K562 (cell line): ENCODE measurements around the gene NPY5R. TPM values are rescaled to one million over a fixed set of nuclear protein-coding genes. Genes with fewer than 3 reads are reported as not detected.

Source experiments
- ATAC-seq: fragments of 200-7000 bp; cut with Tn5 transposase; 3 replicates; pipeline ENCODE4 v1.9.1; 2020; ENCODE audit warnings: moderate library complexity
- BruUV-seq: library from RNA; stranded (reverse); fragments of 400-500 nt; replicated peaks from 2 replicates; lab custom pipeline; 2021; lab: Mats Ljungman, UMichigan
- CTCF ChIA-PET: fragments of 300-600 bp; formaldehyde crosslinking; extraction: SDS; loops from one replicate; lab custom pipeline; 2021; ENCODE audit warnings: low intra/inter-chr PET ratio; lab: Yijun Ruan, JAX
- POLR2A ChIA-PET: fragments of 300-600, 350-650 bp; sonication (Branson Sonifier 250); formaldehyde crosslinking; extraction: SDS; loops from one replicate; lab custom pipeline; 2021; ENCODE audit warnings: antibody characterized with exemption, inconsistent platforms; lab: Yijun Ruan, JAX
- DNase-seq, 4 experiments: peaks; one replicate each; pipeline versions ENCODE4 v3.0.0 to v3.0.0-alpha.2; 2011 to 2018; ENCODE audit warnings: low spot score in 3 of 4, mixed read lengths in 3 of 4; ENCODE audit errors: extremely low read depth in 1 of 4
- FAIRE-seq: peaks from 2 replicates; lab custom pipeline; 2011; peaks lifted over from hg19 to GRCh38; lab: Jason Lieb, UNC
- H2AFZ ChIP-seq: 2 replicates; pipeline ENCODE4 v1.6.0; 2011; ENCODE audit warnings: low read depth, low read length, control low read depth, inconsistent platforms
- H3K27ac ChIP-seq: fragments of 200-600 bp; 3 replicates; pipeline ENCODE4 v1.8.0; 2011; ENCODE audit warnings: low read depth, mild to moderate bottlenecking, control low read depth, inconsistent platforms, low read length, moderate library complexity, mixed read lengths; ENCODE audit errors: extremely low read depth
- H3K27me3 ChIP-seq, 2 experiments: fragments of 300-600 bp in 1 of 2; 2 replicates in 1 of 2; 3 replicates in 1 of 2; pipeline versions ENCODE4 v1.6.0 to v1.8.0; 2011; ENCODE audit warnings: inconsistent platforms in 2 of 2, low read length in 2 of 2, mild to moderate bottlenecking in 1 of 2, mixed read lengths in 1 of 2, moderate library complexity in 1 of 2; ENCODE audit not compliant: control insufficient read depth in 2 of 2, insufficient read depth in 2 of 2
- H3K36me3 ChIP-seq: fragments of 300-600 bp; 3 replicates; pipeline ENCODE4 v1.8.0; 2011; ENCODE audit warnings: mild to moderate bottlenecking, low read length, inconsistent platforms; ENCODE audit not compliant: control insufficient read depth, insufficient read depth
- H3K4me1 ChIP-seq, 2 experiments: fragments of 200-600 bp in 1 of 2; replicated peaks in 1 of 2; 2 replicates in 1 of 2; 3 replicates in 1 of 2; pipeline versions ENCODE4 v1.5.1 to v1.8.0; 2011; ENCODE audit warnings: inconsistent platforms in 2 of 2, low read length in 2 of 2, mild to moderate bottlenecking in 1 of 2, mixed read lengths in 1 of 2, moderate library complexity in 1 of 2; ENCODE audit not compliant: control insufficient read depth in 2 of 2, insufficient read depth in 2 of 2
- H3K4me2 ChIP-seq: 2 replicates; pipeline ENCODE4 v1.6.1; 2011; ENCODE audit warnings: low read length, control low read depth, inconsistent platforms, mixed read lengths; ENCODE audit not compliant: insufficient read depth
- H3K4me3 ChIP-seq: fragments of 200-600 bp; sonication (generic), shearing (Covaris generic); 2 replicates; pipeline ENCODE4 v1.5.1; 2016; ENCODE audit warnings: control low read depth, inconsistent platforms
- H3K79me2 ChIP-seq: fragments of 200-600 bp; 3 replicates; pipeline ENCODE4 v1.8.0; 2011; ENCODE audit warnings: low read length, inconsistent platforms; ENCODE audit not compliant: control insufficient read depth, insufficient read depth
- H3K9ac ChIP-seq, 2 experiments: 2 replicates each; pipeline versions ENCODE4 v1.6.0 to v1.6.1; 2011; ENCODE audit warnings: low read depth in 2 of 2, low read length in 2 of 2, control low read depth in 1 of 2, inconsistent platforms in 1 of 2, mild to moderate bottlenecking in 1 of 2, mixed read lengths in 1 of 2; ENCODE audit not compliant: insufficient read depth in 1 of 2
- H3K9me1 ChIP-seq: one replicate; pipeline ENCODE4 v1.6.0; 2011; ENCODE audit warnings: inconsistent platforms, mild to moderate bottlenecking, low read length, moderate library complexity; ENCODE audit not compliant: control insufficient read depth, insufficient read depth
- H3K9me3 ChIP-seq: replicated peaks from 2 replicates; pipeline ENCODE4 v1.5.1; 2011; ENCODE audit warnings: low read depth, low read length, inconsistent platforms; ENCODE audit not compliant: control insufficient read depth, insufficient read depth
- H4K20me1 ChIP-seq: replicated peaks from 2 replicates; pipeline ENCODE4 v1.6.1; 2011; ENCODE audit warnings: low read length, inconsistent platforms, mixed read lengths; ENCODE audit not compliant: control insufficient read depth, insufficient read depth
- CHD2 ChIP-seq: IDR thresholded peaks from 2 replicates; pipeline ENCODE4 v1.6.1; 2011; ENCODE audit warnings: low read depth, low read length
- HIVEP1 ChIP-seq: fragments of 250-450 bp; sonication (Bioruptor Pico); IDR thresholded peaks from 2 replicates; pipeline ENCODE4 v1.4.0; 2020; ENCODE audit warnings: mild to moderate bottlenecking
- SMARCC2 ChIP-seq: fragments of 450-650 bp; IDR thresholded peaks from 2 replicates; pipeline ENCODE4 v1.6.1; 2017; ENCODE audit warnings: antibody characterized with exemption, moderate library complexity, mild to moderate bottlenecking, low read depth
- ZNF3 ChIP-seq: fragments of 250-450 bp; sonication (Bioruptor Pico); IDR thresholded peaks from 2 replicates; pipeline ENCODE4 v1.5.0; 2021; ENCODE audit warnings: mild to moderate bottlenecking, moderate library complexity
- ZNF354B ChIP-seq: fragments of 250-450 bp; sonication (Bioruptor Pico); IDR thresholded peaks from 2 replicates; pipeline ENCODE4 v1.4.0; 2020
- ZNF76 ChIP-seq: fragments of 250-450 bp; sonication (Bioruptor Pico); IDR thresholded peaks from 2 replicates; pipeline ENCODE4 v1.4.0; 2020; ENCODE audit warnings: mild to moderate bottlenecking, moderate library complexity, borderline replicate concordance
- WGBS: fragments of 100-300 bp; shearing (Covaris generic); methylation state at CpG from one replicate; pipeline ENCODE4 v1.1.6; 2016; ENCODE audit warnings: low coverage, mixed read lengths; ENCODE audit not compliant: insufficient coverage; ENCODE audit errors: missing lambda C conversion rate; 5-methylcytosine and 5-hydroxymethylcytosine counted together
- in situ Hi-C: fragments of 300-500 bp; cut with MboI; formaldehyde crosslinking; loops from 4 replicates; pipeline ENCODE4 v1.15.0; 2018; ENCODE audit warnings: inconsistent platforms, mixed read lengths
- intact Hi-C: fragments of 100-400 bp; cut with micrococcal nuclease; formaldehyde crosslinking; loops from 2 replicates; pipeline ENCODE4 v1.14.2; 2022
- polyA plus RNA-seq, 8 experiments: library from polyadenylated mRNA; depleted of rRNA in 4 of 8; stranded (reverse) in 5 of 8; unstranded in 3 of 8; fragments of >200 nt; fragmentation: Nextera tagmentation in 2 of 8; fragmentation: Illumina TruSeq in 1 of 8; extraction: Ambion mirVana in 2 of 8; extraction: Trizol in 1 of 8; gene quantifications; 2 replicates each; pipeline versions ENCODE4 v1.2.1 to v1.2.3, GENCODE V29; 2011 to 2014; ENCODE audit warnings: inconsistent platforms in 1 of 8, missing spikeins in 1 of 8
- total RNA-seq, 7 experiments: library from RNA; depleted of rRNA in 6 of 7; stranded (reverse); fragments of >200 nt in 6 of 7; fragmentation: Illumina TruSeq in 2 of 7; extraction: Trizol in 2 of 7; gene quantifications; 2 replicates each; pipeline versions ENCODE4 v1.2.1 to v1.2.3, GENCODE V29; 2011 to 2021; ENCODE audit warnings: low replicate concordance in 1 of 7
- TF ChIP-seq, protein P1 (sequence below), 2 experiments: IDR thresholded peaks; 2 replicates each; pipeline ENCODE4 v1.6.1; 2011; ENCODE audit warnings: borderline replicate concordance in 1 of 2, control low read depth in 1 of 2, low read depth in 1 of 2, low read length in 1 of 2, mild to moderate bottlenecking in 1 of 2, mixed read lengths in 1 of 2, moderate library complexity in 1 of 2; ENCODE audit not compliant: insufficient read depth in 1 of 2, insufficient read length in 1 of 2, poor library complexity in 1 of 2, severe bottlenecking in 1 of 2; ENCODE audit errors: extremely low read depth in 1 of 2
- TF ChIP-seq, protein P2 (sequence below): fragments of 450-650 bp; IDR thresholded peaks from 2 replicates; pipeline ENCODE4 v1.6.1; 2014; ENCODE audit warnings: low read depth, mild to moderate bottlenecking, moderate library complexity, borderline replicate concordance
- TF ChIP-seq, protein P3 (sequence below), 2 experiments: fragments of 450-650 bp; IDR thresholded peaks; 2 replicates each; pipeline ENCODE4 v1.6.1; 2016; ENCODE audit warnings: mild to moderate bottlenecking in 2 of 2, borderline replicate concordance in 1 of 2, low read depth in 1 of 2, moderate library complexity in 1 of 2
- TF ChIP-seq, protein P4 (sequence below): fragments of 200-800 bp; sonication (Bioruptor generic); IDR thresholded peaks from 2 replicates; pipeline ENCODE4 v1.6.1; 2017; ENCODE audit warnings: missing genetic modification characterization, missing compliant biosample characterization

NPY5R gene
- total and polyA plus RNA-seq, 9 of the 15 experiments (the other 6 are each of a cell fraction or from before 2014, with no cell fraction given) = not detected

DNA sequence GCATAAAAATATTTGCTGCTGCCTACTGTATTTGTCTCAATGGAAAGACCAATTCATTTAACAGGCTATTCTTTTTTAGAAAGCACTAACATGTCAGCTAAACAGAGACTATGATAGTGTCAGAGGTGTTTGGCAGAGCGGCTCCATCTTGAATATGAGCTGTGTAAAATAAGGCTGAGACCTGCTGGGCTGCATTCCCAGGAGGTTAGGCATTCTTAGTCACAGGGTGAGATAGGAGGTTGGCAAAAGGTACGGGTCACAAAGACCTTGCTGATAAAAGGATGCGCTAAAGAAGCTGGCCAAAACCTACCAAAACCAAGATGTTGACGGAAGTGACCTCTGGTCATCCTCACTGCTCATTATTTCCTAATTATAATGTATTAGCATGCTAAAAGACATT is 41.8 kb downstream of the NPY5R start:
- 0% methylated on average over 4 of the region's 4 CpGs for WGBS
- Histone ChIP-seq H3K36me3 (no peaks in the 10 kb centered on the region), H3K4me3 (no peak overlapping the region), H3K79me2 (no peaks in the 10 kb centered on the region), H3K4me2 (no peak overlapping the region), H3K27ac (no peak overlapping the region), H3K9me3 (no peaks in the 10 kb centered on the region), H3K9ac (no peak overlapping the region), H4K20me1 (no peaks in the 10 kb centered on the region), H2AFZ (no peak overlapping the region), H3K4me1 (no peaks in the 10 kb centered on the region), H3K9me1 (no peaks in the 10 kb centered on the region), H3K27me3 (no peaks in the 10 kb centered on the region)
- in situ Hi-C loops (no loop called here), intact Hi-C loops (no loop called here)
- FAIRE-seq = no peak
- BruUV-seq = no TSS peak
- no peak for ATAC-seq
- CTCF ChIA-PET = no interaction called here
- no peak for DNase-seq
- POLR2A ChIA-PET = no interaction called here
- TF ChIP-seq ZNF3 (CRISPR knock-in tag) (no peak), SMARCC2 (no peak), ZNF354B (CRISPR knock-in tag) (no peak), CHD2 (no peak), HIVEP1 (no peak), ZNF76 (CRISPR knock-in tag) (no peak)
- TF ChIP-seq, protein P1, sequence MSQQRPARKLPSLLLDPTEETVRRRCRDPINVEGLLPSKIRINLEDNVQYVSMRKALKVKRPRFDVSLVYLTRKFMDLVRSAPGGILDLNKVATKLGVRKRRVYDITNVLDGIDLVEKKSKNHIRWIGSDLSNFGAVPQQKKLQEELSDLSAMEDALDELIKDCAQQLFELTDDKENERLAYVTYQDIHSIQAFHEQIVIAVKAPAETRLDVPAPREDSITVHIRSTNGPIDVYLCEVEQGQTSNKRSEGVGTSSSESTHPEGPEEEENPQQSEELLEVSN (IDR thresholded peaks at IDR 0.05; ENCODE audit: borderline replicate concordance in 1 of 2, extremely low read depth in 1 of 2, insufficient read depth in 1 of 2, insufficient read length in 1 of 2, low read depth in 1 of 2, low read length in 1 of 2, poor library complexity in 1 of 2, severe bottlenecking in 1 of 2) = no peak
- TF ChIP-seq, protein P2, sequence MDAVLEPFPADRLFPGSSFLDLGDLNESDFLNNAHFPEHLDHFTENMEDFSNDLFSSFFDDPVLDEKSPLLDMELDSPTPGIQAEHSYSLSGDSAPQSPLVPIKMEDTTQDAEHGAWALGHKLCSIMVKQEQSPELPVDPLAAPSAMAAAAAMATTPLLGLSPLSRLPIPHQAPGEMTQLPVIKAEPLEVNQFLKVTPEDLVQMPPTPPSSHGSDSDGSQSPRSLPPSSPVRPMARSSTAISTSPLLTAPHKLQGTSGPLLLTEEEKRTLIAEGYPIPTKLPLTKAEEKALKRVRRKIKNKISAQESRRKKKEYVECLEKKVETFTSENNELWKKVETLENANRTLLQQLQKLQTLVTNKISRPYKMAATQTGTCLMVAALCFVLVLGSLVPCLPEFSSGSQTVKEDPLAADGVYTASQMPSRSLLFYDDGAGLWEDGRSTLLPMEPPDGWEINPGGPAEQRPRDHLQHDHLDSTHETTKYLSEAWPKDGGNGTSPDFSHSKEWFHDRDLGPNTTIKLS = no peak
- TF ChIP-seq, protein P3, sequence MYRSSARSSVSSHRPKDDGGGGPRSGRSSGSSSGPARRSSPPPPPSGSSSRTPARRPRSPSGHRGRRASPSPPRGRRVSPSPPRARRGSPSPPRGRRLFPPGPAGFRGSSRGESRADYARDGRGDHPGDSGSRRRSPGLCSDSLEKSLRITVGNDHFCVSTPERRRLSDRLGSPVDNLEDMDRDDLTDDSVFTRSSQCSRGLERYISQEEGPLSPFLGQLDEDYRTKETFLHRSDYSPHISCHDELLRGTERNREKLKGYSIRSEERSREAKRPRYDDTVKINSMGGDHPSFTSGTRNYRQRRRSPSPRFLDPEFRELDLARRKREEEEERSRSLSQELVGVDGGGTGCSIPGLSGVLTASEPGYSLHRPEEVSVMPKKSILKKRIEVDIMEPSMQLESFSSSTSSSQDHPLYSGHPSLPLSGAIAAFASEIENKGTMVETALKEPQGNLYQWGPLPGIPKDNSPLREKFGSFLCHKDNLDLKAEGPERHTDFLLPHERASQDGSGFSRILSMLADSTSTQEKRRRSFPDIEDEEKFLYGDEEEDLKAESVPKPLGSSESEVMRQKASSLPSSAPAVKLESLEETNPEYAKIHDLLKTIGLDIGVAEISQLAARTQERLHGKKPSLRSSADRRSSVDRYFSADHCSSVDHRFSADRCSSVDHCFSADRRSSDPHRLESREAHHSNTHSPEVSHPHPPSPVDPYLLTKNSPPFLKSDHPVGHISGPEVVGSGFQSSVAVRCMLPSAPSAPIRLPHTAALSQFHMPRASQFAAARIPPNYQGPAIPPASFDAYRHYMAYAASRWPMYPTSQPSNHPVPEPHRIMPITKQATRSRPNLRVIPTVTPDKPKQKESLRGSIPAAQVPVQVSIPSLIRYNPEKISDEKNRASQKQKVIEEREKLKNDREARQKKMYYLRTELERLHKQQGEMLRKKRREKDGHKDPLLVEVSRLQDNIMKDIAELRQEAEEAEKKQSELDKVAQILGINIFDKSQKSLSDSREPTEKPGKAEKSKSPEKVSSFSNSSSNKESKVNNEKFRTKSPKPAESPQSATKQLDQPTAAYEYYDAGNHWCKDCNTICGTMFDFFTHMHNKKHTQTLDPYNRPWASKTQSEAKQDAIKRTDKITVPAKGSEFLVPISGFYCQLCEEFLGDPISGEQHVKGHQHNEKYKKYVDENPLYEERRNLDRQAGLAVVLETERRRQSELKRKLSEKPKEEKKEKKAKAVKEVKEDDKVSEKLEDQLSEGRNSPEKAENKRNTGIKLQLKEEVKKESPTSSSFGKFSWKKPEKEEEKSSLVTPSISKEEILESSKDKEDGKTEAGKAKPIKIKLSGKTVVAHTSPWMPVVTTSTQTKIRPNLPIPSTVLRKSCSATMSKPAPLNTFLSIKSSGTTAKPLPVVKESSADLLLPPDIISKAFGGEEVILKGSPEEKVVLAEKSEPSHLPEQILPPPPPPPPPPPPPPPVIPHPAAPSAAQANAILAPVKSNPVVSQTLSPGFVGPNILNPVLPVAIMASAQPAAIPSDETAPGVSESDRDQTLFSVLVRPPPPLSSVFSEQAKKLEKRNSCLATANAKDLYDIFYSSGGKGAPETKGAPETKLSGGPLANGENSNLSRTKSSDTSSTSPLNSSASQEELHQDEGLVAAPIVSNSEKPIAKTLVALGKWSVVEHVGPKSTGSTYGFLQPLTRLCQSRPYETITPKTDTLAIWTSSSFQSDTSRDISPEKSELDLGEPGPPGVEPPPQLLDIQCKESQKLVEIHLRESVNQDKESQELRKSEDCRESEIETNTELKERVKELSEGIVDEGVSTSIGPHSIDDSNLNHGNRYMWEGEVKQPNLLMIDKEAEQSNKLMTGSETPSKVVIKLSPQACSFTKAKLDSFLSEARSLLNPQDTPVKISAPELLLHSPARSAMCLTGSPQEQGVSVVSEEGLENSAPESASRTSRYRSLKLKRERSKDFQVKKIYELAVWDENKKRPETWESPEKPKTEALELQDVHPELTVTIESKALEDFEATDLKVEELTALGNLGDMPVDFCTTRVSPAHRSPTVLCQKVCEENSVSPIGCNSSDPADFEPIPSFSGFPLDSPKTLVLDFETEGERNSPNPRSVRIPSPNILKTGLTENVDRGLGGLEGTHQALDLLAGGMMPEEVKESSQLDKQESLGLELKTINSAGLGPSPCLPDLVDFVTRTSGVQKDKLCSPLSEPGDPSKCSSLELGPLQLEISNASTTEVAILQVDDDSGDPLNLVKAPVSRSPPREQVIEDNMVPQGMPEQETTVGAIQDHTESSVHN (IDR thresholded peaks at IDR 0.05; ENCODE audit: borderline replicate concordance in 1 of 2, low read depth in 1 of 2) = no peak
- TF ChIP-seq, protein P4, sequence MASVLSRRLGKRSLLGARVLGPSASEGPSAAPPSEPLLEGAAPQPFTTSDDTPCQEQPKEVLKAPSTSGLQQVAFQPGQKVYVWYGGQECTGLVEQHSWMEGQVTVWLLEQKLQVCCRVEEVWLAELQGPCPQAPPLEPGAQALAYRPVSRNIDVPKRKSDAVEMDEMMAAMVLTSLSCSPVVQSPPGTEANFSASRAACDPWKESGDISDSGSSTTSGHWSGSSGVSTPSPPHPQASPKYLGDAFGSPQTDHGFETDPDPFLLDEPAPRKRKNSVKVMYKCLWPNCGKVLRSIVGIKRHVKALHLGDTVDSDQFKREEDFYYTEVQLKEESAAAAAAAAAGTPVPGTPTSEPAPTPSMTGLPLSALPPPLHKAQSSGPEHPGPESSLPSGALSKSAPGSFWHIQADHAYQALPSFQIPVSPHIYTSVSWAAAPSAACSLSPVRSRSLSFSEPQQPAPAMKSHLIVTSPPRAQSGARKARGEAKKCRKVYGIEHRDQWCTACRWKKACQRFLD (CRISPR knock-in tag) = no peak
